Smooth muscle cell (in vitro differentiated cells): ENCODE measurements around the gene SLC22A9. TPM values are rescaled to one million over a fixed set of nuclear protein-coding genes. Genes with fewer than 3 reads are reported as not detected.
A peak's percentile ranks its signal among the peaks of the same experiment; 100 is the strongest.

ENCODE experiments used
- DNase-seq: peaks from one replicate; lab custom pipeline; 2025; ENCODE audit not compliant: unreplicated experiment; lab: John Stamatoyannopoulos, UW
- H2AFZ ChIP-seq: fragments of 200-600 bp; sonication (generic); 2 replicates; pipeline ENCODE4 v1.6.0; 2016; ENCODE audit warnings: antibody characterized with exemption, low read depth, mild to moderate bottlenecking
- H3F3A ChIP-seq: fragments of 200-600 bp; sonication (generic); 2 replicates; pipeline ENCODE4 v1.6.0; 2017; ENCODE audit warnings: antibody characterized with exemption, low read depth
- H3K27ac ChIP-seq: fragments of 200-600 bp; sonication (generic); 2 replicates; pipeline ENCODE4 v1.5.1; 2016; ENCODE audit warnings: low read depth, mild to moderate bottlenecking
- H3K27me3 ChIP-seq: fragments of 200-600 bp; sonication (generic); 2 replicates; pipeline ENCODE4 v1.6.1; 2016; ENCODE audit warnings: low read depth, mild to moderate bottlenecking
- H3K36me3 ChIP-seq: fragments of 200-600 bp; sonication (generic); 2 replicates; pipeline ENCODE4 v1.5.1; 2016; ENCODE audit warnings: low read depth
- H3K4me1 ChIP-seq: fragments of 200-600 bp; sonication (generic); 2 replicates; pipeline ENCODE4 v1.5.1; 2016; ENCODE audit warnings: low read depth
- H3K4me2 ChIP-seq: fragments of 200-600 bp; sonication (generic); 2 replicates; pipeline ENCODE4 v1.6.0; 2016; ENCODE audit warnings: mild to moderate bottlenecking
- H3K4me3 ChIP-seq: fragments of 200-600 bp; sonication (generic); 2 replicates; pipeline ENCODE4 v1.5.1; 2016; ENCODE audit warnings: mild to moderate bottlenecking
- H3K79me2 ChIP-seq: fragments of 200-600 bp; sonication (generic); 2 replicates; pipeline ENCODE4 v1.6.0; 2016; ENCODE audit warnings: low read depth, mild to moderate bottlenecking
- H3K9ac ChIP-seq: fragments of 200-600 bp; sonication (generic); 2 replicates; pipeline ENCODE4 v1.6.0; 2016; ENCODE audit warnings: low read depth
- H3K9me3 ChIP-seq: fragments of 200-600 bp; sonication (generic); replicated peaks from 2 replicates; pipeline ENCODE4 v1.5.1; 2016; ENCODE audit warnings: low read depth
- H4K20me1 ChIP-seq: fragments of 200-600 bp; sonication (generic); 2 replicates; pipeline ENCODE4 v1.6.0; 2016; ENCODE audit warnings: low read depth
- WGBS: methylation state at CpG from one replicate; pipeline ENCODE4 v1.1.7; 2016; ENCODE audit warnings: low lambda C conversion rate; 5-methylcytosine and 5-hydroxymethylcytosine counted together
- polyA plus RNA-seq: library from polyadenylated mRNA; unstranded; fragments of >200 nt; fragmentation: Nextera tagmentation; extraction: Ambion mirVana; gene quantifications from 2 replicates; pipeline ENCODE4 v1.2.1, GENCODE V29; 2016
- total RNA-seq: library from RNA; depleted of rRNA; stranded (reverse); fragments of >200 nt; gene quantifications from 2 replicates; pipeline ENCODE4 v1.2.3, GENCODE V29; 2014
- TF ChIP-seq, protein P1 (sequence below): fragments of 200-600 bp; sonication (generic); IDR thresholded peaks from 2 replicates; pipeline ENCODE4 v1.5.1; 2017; ENCODE audit warnings: borderline replicate concordance, mild to moderate bottlenecking, antibody characterized with exemption; ENCODE audit not compliant: insufficient read depth, poor library complexity, severe bottlenecking

SLC22A9 gene
- total and polyA plus RNA-seq, 2 experiments from 2014 or later, result not detected

DNA sequence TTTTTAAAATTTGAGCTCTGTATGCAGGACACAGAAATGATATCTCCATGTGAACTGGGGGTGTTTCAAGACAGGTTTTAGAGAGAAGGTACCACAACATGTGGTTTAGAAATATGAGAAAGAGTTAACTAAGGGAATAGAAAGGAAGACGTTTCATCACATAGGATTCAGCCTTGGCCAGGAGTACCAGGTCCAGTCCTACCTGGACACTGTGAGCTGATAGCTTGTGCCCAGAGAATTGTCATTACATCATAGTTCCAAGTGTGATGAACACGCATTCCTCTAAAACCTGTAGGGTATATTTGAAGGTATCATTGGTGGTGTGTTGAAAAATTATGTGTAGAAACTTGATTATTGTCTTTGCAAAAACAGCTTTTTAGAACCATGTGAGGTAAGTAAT, 1.8 kb downstream of the SLC22A9 start:
- 96% methylated on average over 2 of the region's 2 CpGs for WGBS
- TF ChIP-seq, protein P1, sequence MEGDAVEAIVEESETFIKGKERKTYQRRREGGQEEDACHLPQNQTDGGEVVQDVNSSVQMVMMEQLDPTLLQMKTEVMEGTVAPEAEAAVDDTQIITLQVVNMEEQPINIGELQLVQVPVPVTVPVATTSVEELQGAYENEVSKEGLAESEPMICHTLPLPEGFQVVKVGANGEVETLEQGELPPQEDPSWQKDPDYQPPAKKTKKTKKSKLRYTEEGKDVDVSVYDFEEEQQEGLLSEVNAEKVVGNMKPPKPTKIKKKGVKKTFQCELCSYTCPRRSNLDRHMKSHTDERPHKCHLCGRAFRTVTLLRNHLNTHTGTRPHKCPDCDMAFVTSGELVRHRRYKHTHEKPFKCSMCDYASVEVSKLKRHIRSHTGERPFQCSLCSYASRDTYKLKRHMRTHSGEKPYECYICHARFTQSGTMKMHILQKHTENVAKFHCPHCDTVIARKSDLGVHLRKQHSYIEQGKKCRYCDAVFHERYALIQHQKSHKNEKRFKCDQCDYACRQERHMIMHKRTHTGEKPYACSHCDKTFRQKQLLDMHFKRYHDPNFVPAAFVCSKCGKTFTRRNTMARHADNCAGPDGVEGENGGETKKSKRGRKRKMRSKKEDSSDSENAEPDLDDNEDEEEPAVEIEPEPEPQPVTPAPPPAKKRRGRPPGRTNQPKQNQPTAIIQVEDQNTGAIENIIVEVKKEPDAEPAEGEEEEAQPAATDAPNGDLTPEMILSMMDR, result no peak
- H3K4me2 ChIP-seq, result no peak overlapping the region

DNA sequence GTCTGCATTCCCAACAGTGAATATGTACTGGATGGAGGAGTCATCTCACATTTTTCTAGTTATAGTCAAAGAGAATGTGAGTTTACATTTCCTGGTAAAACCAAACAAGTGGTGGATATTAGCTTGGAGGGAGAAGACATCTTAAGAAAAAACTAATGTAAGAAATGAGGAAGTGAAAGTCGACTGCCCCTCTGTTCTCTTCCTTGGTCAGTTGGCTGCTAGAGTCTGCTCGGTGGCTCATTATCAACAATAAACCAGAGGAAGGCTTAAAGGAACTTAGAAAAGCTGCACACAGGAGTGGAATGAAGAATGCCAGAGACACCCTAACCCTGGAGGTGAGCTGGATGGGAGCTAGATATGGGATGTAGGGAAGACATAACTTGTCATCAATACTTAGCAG, 5.8 kb downstream of the SLC22A9 start:
- TF ChIP-seq, protein P1, result no peak
- H3K36me3 ChIP-seq, result no peaks in the 10 kb centered on the region
- H2AFZ ChIP-seq, result no peak overlapping the region
- no peaks in the 10 kb centered on the region for H3F3A ChIP-seq
- no peaks in the 10 kb centered on the region for H3K27me3 ChIP-seq
- H4K20me1 ChIP-seq, result no peaks in the 10 kb centered on the region
- H3K4me1 ChIP-seq, result no peaks in the 10 kb centered on the region
- no peak overlapping the region for H3K4me3 ChIP-seq
- H3K79me2 ChIP-seq, result no peaks in the 10 kb centered on the region
- H3K9me3 ChIP-seq, result no peaks in the 10 kb centered on the region
- no peak overlapping the region for H3K27ac ChIP-seq
- 76% methylated on average over 2 of the region's 2 CpGs for WGBS
- DNase-seq, result no peak
- no peak overlapping the region for H3K4me2 ChIP-seq
- H3K9ac ChIP-seq, result no peak overlapping the region

More for the DNA sequence above, 1.8 kb downstream of the SLC22A9 start:
- no peak for DNase-seq
- Histone ChIP-seq H3K4me1 (no peaks in the 10 kb centered on the region), H2AFZ (no peak overlapping the region), H4K20me1 (no peaks in the 10 kb centered on the region), H3K27ac (no peak overlapping the region), H3K36me3 (no peaks in the 10 kb centered on the region), H3K4me3 (peak overlapping the region; percentile 23), H3K27me3 (no peaks in the 10 kb centered on the region), H3K9ac (no peak overlapping the region), H3K79me2 (no peaks in the 10 kb centered on the region), H3K9me3 (no peaks in the 10 kb centered on the region), H3F3A (no peaks in the 10 kb centered on the region)

DNA sequence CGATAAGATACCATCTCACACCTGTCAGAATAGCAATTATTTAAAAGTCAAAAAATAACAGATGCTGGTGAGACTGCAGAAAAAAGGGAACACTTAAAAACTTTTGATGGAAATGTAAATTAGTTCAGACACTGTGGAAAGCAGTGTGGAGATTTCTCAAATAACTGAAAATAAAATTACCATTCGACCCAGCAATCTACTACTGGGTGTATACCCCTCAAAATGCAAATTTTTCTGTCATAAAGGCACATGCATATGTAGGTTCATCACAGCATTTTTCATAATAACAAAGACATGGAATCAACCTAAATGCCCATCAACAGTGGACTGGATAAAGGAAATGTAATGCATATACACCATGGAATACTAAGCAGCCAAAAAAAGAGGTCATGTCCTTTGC, 10.5 kb downstream of the SLC22A9 start:
- no peaks in the 10 kb centered on the region for H3K4me1 ChIP-seq
- no peak overlapping the region for H2AFZ ChIP-seq
- H3K4me3 ChIP-seq, result no peak overlapping the region
- 73% methylated on average over 2 of the region's 2 CpGs for WGBS
- H3K79me2 ChIP-seq, result no peaks in the 10 kb centered on the region
- no peaks in the 10 kb centered on the region for H3K36me3 ChIP-seq
- no peaks in the 10 kb centered on the region for H4K20me1 ChIP-seq
- no peak overlapping the region for H3K9ac ChIP-seq
- no peaks in the 10 kb centered on the region for H3F3A ChIP-seq
- H3K27me3 ChIP-seq, result no peaks in the 10 kb centered on the region
- no peak overlapping the region for H3K27ac ChIP-seq
- TF ChIP-seq, protein P1, result no peak
- no peaks in the 10 kb centered on the region for H3K9me3 ChIP-seq
- DNase-seq, result no peak
- H3K4me2 ChIP-seq, result no peak overlapping the region

DNA sequence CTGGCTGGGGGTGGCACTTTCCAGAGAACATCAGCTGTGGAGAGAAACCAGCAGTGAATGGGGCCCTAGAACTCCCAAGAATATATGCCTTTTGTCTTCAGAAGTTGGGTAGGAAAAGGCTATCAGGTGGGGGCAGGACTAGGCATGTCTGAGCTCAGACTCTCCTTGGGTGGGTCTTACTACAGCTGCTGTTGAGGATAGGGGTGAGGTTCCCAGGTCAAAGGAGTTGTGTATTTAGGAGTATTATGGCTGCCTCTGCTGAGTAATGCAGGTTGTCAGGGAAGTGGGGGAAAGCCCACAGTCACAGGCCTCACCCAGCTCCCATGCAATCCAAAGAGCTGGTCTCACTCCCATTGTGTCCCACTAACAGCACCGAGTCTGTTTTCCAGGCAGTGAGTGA, 26.1 kb downstream of the SLC22A9 start:
- WGBS, result 100% methylated on average over 1 of the region's 1 CpG
- TF ChIP-seq, protein P1, result no peak
- H2AFZ ChIP-seq, result no peak overlapping the region

More for the DNA sequence above, 26.1 kb downstream of the SLC22A9 start:
- Histone ChIP-seq H3K27ac (no peak overlapping the region), H3K79me2 (no peaks in the 10 kb centered on the region), H3K4me3 (no peak overlapping the region), H3K4me2 (no peak overlapping the region), H3K36me3 (no peaks in the 10 kb centered on the region), H3K9me3 (no peaks in the 10 kb centered on the region), H3K9ac (no peak overlapping the region), H4K20me1 (no peaks in the 10 kb centered on the region), H3F3A (no peaks in the 10 kb centered on the region), H3K4me1 (no peaks in the 10 kb centered on the region), H3K27me3 (no peaks in the 10 kb centered on the region)
- DNase-seq, result no peak
